SJCRH30 (cell line): Measurements from ENCODE around the gene CRYBG1. TPM values are rescaled to one million over a fixed set of nuclear protein-coding genes. Genes with fewer than 3 reads are reported as not detected.

Experiments
- DNase-seq, 2 experiments: peaks; one replicate each; pipeline ENCODE4 v3.0.0-alpha.2; 2015 to 2020
- H3K27ac ChIP-seq: fragments of 250-450 bp; sonication (Bioruptor Pico); 2 replicates; pipeline ENCODE4 v1.5.1; 2020; ENCODE audit warnings: mild to moderate bottlenecking, moderate library complexity
- H3K27me3 ChIP-seq: fragments of 250-450 bp; sonication (Bioruptor Pico); 2 replicates; pipeline ENCODE4 v1.5.1; 2020; ENCODE audit warnings: mild to moderate bottlenecking, moderate library complexity
- H3K36me3 ChIP-seq: fragments of 250-450 bp; sonication (Bioruptor Pico); 2 replicates; pipeline ENCODE4 v1.5.1; 2020; ENCODE audit warnings: mild to moderate bottlenecking, moderate library complexity
- H3K4me1 ChIP-seq: fragments of 250-450 bp; sonication (Bioruptor Pico); 2 replicates; pipeline ENCODE4 v1.5.1; 2020; ENCODE audit warnings: mild to moderate bottlenecking, moderate library complexity
- H3K4me3 ChIP-seq: fragments of 250-450 bp; sonication (Bioruptor Pico); 2 replicates; pipeline ENCODE4 v1.5.1; 2020; ENCODE audit warnings: mild to moderate bottlenecking, moderate library complexity
- H3K9me3 ChIP-seq: fragments of 250-450 bp; sonication (Bioruptor Pico); replicated peaks from 2 replicates; pipeline ENCODE4 v1.5.1; 2020; ENCODE audit warnings: mild to moderate bottlenecking, moderate library complexity
- total RNA-seq: library from RNA; depleted of rRNA; stranded (reverse); fragments of >200 nt; shearing (Covaris generic); gene quantifications from 2 replicates; pipeline ENCODE4 v1.2.3, GENCODE V29; 2014

CRYBG1 gene
- total RNA-seq, 1 experiment from 2014 or later: not detected

- peaks cover 7% of the 10 kb centered on the region; the same call in 1 of the 2 replicates for H3K27me3 ChIP-seq
- H3K4me1 ChIP-seq: no peaks in the 10 kb centered on the region
- H3K27ac ChIP-seq: no peak overlapping the region
- no peak for DNase-seq
- H3K4me3 ChIP-seq: no peak overlapping the region
- H3K9me3 ChIP-seq: no peaks in the 10 kb centered on the region
- no peaks in the 10 kb centered on the region for H3K36me3 ChIP-seq
These were observed 92.1 kb downstream of the CRYBG1 start for GRCh38 chr6:106452628-106453027.

GRCh38 chr6:106453756-106454367, 93.3 kb downstream of the CRYBG1 start:
- no peak for DNase-seq
- no peak overlapping the region for H3K27ac ChIP-seq
- H3K27me3 ChIP-seq: peaks cover 7% of the 10 kb centered on the region; the same call in 1 of the 2 replicates
- H3K9me3 ChIP-seq: no peaks in the 10 kb centered on the region
- H3K4me3 ChIP-seq: no peak overlapping the region
- no peaks in the 10 kb centered on the region for H3K4me1 ChIP-seq
- no peaks in the 10 kb centered on the region for H3K36me3 ChIP-seq

- H3K4me3 ChIP-seq: no peak overlapping the region
- H3K27me3 ChIP-seq: peaks cover 7% of the 10 kb centered on the region; the same call in 1 of the 2 replicates
- H3K27ac ChIP-seq: no peak overlapping the region
- no peaks in the 10 kb centered on the region for H3K4me1 ChIP-seq
- no peaks in the 10 kb centered on the region for H3K36me3 ChIP-seq
- no peaks in the 10 kb centered on the region for H3K9me3 ChIP-seq
- no peak for DNase-seq
These were observed 96.2 kb downstream of the CRYBG1 start for GRCh38 chr6:106456756-106457155.

- Histone ChIP-seq H3K27me3 (peaks cover 7% of the 10 kb centered on the region; the same call in 1 of the 2 replicates), H3K27ac (no peak overlapping the region), H3K4me1 (no peaks in the 10 kb centered on the region), H3K36me3 (no peaks in the 10 kb centered on the region), H3K4me3 (no peak overlapping the region), H3K9me3 (no peaks in the 10 kb centered on the region)
- DNase-seq: no peak
These were observed 97.8 kb downstream of the CRYBG1 start for GRCh38 chr6:106458021-106458986.

GRCh38 chr6:106460481-106460880, 100.0 kb downstream of the CRYBG1 start:
- no peaks in the 10 kb centered on the region for H3K9me3 ChIP-seq
- H3K27ac ChIP-seq: no peak overlapping the region
- no peak overlapping the region for H3K4me3 ChIP-seq
- no peak for DNase-seq
- H3K27me3 ChIP-seq: peaks cover under 1% of the 10 kb centered on the region
- no peaks in the 10 kb centered on the region for H3K4me1 ChIP-seq
- no peaks in the 10 kb centered on the region for H3K36me3 ChIP-seq

GRCh38 chr6:106461084-106461483, 100.6 kb downstream of the CRYBG1 start:
- Histone ChIP-seq H3K4me1 (no peaks in the 10 kb centered on the region), H3K27me3 (peaks cover 7% of the 10 kb centered on the region), H3K9me3 (no peaks in the 10 kb centered on the region), H3K27ac (no peak overlapping the region), H3K36me3 (no peaks in the 10 kb centered on the region), H3K4me3 (no peak overlapping the region)
- no peak for DNase-seq

- Histone ChIP-seq H3K36me3 (no peaks in the 10 kb centered on the region), H3K4me3 (no peak overlapping the region), H3K27me3 (peaks cover 10% of the 10 kb centered on the region), H3K9me3 (no peaks in the 10 kb centered on the region), H3K27ac (no peak overlapping the region), H3K4me1 (no peaks in the 10 kb centered on the region)
- no peak for DNase-seq
These were observed 102.5 kb downstream of the CRYBG1 start for GRCh38 chr6:106462923-106463557.

GRCh38 chr6:106466211-106466610, 105.7 kb downstream of the CRYBG1 start:
- no peaks in the 10 kb centered on the region for H3K4me1 ChIP-seq

GRCh38 chr6:106468935-106469334, 108.4 kb downstream of the CRYBG1 start:
- H3K36me3 ChIP-seq: no peaks in the 10 kb centered on the region
- H3K27ac ChIP-seq: no peak overlapping the region
- H3K4me3 ChIP-seq: no peak overlapping the region
- H3K4me1 ChIP-seq: no peaks in the 10 kb centered on the region
- no peak for DNase-seq
- H3K27me3 ChIP-seq: peaks cover 15% of the 10 kb centered on the region
- H3K9me3 ChIP-seq: no peaks in the 10 kb centered on the region

More at GRCh38 chr6:106466211-106466610, 105.7 kb downstream of the CRYBG1 start:
- H3K9me3 ChIP-seq: no peaks in the 10 kb centered on the region
- no peak for DNase-seq
- H3K27me3 ChIP-seq: peaks cover 15% of the 10 kb centered on the region
- no peak overlapping the region for H3K27ac ChIP-seq
- no peaks in the 10 kb centered on the region for H3K36me3 ChIP-seq
- H3K4me3 ChIP-seq: no peak overlapping the region

- DNase-seq: no peak
- no peak overlapping the region for H3K27ac ChIP-seq
- no peaks in the 10 kb centered on the region for H3K4me1 ChIP-seq
- H3K27me3 ChIP-seq: peaks cover 15% of the 10 kb centered on the region
- H3K4me3 ChIP-seq: no peak overlapping the region
- H3K9me3 ChIP-seq: no peaks in the 10 kb centered on the region
- H3K36me3 ChIP-seq: no peaks in the 10 kb centered on the region
These were observed 109.4 kb downstream of the CRYBG1 start for GRCh38 chr6:106469882-106470281.

GRCh38 chr6:106470316-106470715, 109.8 kb downstream of the CRYBG1 start:
- no peak for DNase-seq
- no peaks in the 10 kb centered on the region for H3K36me3 ChIP-seq
- H3K9me3 ChIP-seq: no peaks in the 10 kb centered on the region
- H3K4me1 ChIP-seq: no peaks in the 10 kb centered on the region
- H3K27me3 ChIP-seq: peaks cover 15% of the 10 kb centered on the region
- no peak overlapping the region for H3K4me3 ChIP-seq
- no peak overlapping the region for H3K27ac ChIP-seq

GRCh38 chr6:106470811-106471210, 110.3 kb downstream of the CRYBG1 start:
- no peak for DNase-seq
- Histone ChIP-seq H3K9me3 (no peaks in the 10 kb centered on the region), H3K27me3 (peaks cover 11% of the 10 kb centered on the region), H3K36me3 (no peaks in the 10 kb centered on the region), H3K27ac (no peak overlapping the region), H3K4me1 (no peaks in the 10 kb centered on the region), H3K4me3 (no peak overlapping the region)

- no peak overlapping the region for H3K27ac ChIP-seq
- H3K4me3 ChIP-seq: no peak overlapping the region
- H3K27me3 ChIP-seq: peaks cover 2% of the 10 kb centered on the region; the same call in 1 of the 2 replicates
- H3K9me3 ChIP-seq: no peaks in the 10 kb centered on the region
- H3K4me1 ChIP-seq: no peaks in the 10 kb centered on the region
- H3K36me3 ChIP-seq: no peaks in the 10 kb centered on the region
- DNase-seq: no peak
These were observed 113.3 kb downstream of the CRYBG1 start for GRCh38 chr6:106473812-106474211.

- no peaks in the 10 kb centered on the region for H3K4me1 ChIP-seq
- no peaks in the 10 kb centered on the region; the same call in 1 of the 2 replicates for H3K27me3 ChIP-seq
- no peaks in the 10 kb centered on the region for H3K9me3 ChIP-seq
- H3K36me3 ChIP-seq: no peaks in the 10 kb centered on the region
- H3K27ac ChIP-seq: no peak overlapping the region
- no peak for DNase-seq
- H3K4me3 ChIP-seq: no peak overlapping the region
These were observed 113.9 kb downstream of the CRYBG1 start for GRCh38 chr6:106474466-106474865.

- no peaks in the 10 kb centered on the region for H3K36me3 ChIP-seq
- H3K27ac ChIP-seq: no peak overlapping the region
- no peak overlapping the region for H3K4me3 ChIP-seq
- DNase-seq: no peak
- H3K9me3 ChIP-seq: no peaks in the 10 kb centered on the region
- H3K4me1 ChIP-seq: no peaks in the 10 kb centered on the region
- H3K27me3 ChIP-seq: no peaks in the 10 kb centered on the region; the same call in 1 of the 2 replicates
These were observed 114.8 kb downstream of the CRYBG1 start for GRCh38 chr6:106475284-106475683.
